GM18498 (cell line): ENCODE data around the gene SZRD1.

ENCODE experiments used
- ATAC-seq: cut with Tn5 transposase; IDR thresholded peaks from one replicate; pipeline ENCODE4 v1.9.1; 2021; ENCODE audit warnings: mild to moderate bottlenecking, moderate library complexity; ENCODE audit not compliant: unreplicated experiment

The SZRD1 gene

GRCh38 chr1:16436946-16437474 lies 70.0 kb downstream of the SZRD1 start, which contains the start of gene SPATA21:
Gene SPATA21, minus strand, starts transcription at chr1:16437424. Its CDS starts 6,053 bp downstream, at chr1:16431371.
- ATAC-seq = no peak

- ATAC-seq = no peak
Observed at GRCh38 chr1:16438516-16438915, 71.5 kb downstream of the SZRD1 start.

- ATAC-seq = no peak
Observed at GRCh38 chr1:16438924-16439323, 71.9 kb downstream of the SZRD1 start.

GRCh38 chr1:16440131-16440469 lies 73.1 kb downstream of the SZRD1 start:
- peak; percentile 15 for ATAC-seq

DNA sequence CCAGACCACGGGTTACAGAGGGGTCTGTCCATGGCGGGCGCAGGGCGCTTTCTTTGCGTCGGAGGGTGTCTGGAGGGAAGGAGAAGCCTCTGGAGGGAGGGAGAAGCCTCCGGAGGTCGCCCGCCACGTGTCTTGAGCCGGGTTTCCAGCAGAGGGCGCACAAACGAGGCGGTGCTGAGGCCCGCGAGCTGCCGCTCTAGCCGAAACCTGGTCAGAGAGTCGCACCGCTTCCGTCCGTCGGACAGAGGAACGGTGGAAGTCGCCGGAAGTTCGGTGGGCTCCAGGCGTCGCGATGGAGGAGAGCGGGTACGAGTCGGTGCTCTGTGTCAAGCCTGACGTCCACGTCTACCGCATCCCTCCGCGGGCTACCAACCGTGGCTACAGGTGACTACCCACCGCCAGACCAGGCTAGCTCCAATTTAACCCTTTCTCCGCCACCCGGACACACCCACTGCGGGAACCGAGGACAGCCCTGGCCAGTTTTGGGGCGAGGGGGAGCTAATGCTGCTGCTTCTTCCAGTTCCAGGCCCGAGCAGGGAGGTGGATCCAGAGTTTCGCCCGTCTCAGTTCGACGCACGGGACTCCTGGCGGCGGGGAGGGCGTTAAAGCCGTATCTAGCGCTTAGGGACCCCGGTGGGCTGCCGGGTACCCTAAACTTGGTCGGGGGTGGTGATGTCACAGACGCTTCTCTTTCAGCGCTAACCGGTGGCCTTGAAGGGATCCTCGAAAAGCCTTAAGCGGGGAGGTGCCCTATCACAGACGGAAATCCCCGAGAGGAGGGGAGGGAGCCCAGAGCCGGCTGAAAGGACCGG lies 73.6 kb downstream of the SZRD1 start, which contains the start of gene NECAP2:
NECAP2 (plus strand) TSS at position 255 of the 812 bp plus-strand sequence; CDS start at position 293, 38 bp downstream.
- peak; percentile 85 for ATAC-seq

DNA sequence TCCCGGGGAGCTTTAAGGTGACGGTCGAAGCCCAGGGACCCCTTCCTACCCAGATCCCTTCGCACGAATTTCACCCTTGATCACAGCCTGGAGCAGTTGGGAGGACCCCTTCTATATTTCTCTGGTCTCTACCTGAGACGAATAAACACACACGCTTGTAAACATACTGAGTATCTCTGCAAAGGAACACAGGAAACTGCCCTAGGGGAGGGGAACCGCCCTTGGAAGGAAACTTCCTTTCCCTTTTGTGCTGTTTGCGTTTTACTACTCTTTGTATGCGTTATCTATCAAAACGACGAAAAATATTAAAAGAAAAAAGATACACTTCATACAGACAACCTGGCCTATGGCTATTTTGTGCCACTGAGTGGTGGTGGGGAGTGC lies 74.2 kb downstream of the SZRD1 start:
- ATAC-seq = no peak

DNA sequence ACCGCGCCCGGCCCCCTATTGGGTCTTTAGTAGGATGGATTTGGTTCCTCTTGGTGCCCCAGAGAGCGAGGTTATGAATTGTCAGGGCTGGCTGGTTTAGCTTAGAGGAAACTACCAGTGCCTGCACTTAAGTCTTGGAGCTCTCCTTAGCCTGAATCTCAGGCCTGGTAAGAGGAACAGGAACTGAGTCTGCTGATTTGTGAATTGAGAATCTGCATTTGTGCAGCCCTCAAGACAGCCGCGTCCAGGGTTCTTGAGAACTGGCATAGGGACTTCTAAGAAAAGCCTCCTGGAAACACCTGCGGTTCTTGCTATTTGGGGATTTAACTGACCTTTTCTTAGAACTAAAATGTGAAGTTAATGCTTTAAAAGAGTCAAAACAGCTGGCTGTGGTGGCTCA lies 75.2 kb downstream of the SZRD1 start:
- ATAC-seq = no peak

- ATAC-seq = no peak
Observed at GRCh38 chr1:16442941-16443340, 75.9 kb downstream of the SZRD1 start.

GRCh38 chr1:16443975-16444770 lies 77.1 kb downstream of the SZRD1 start:
- no peak for ATAC-seq

- ATAC-seq = no peak
Observed at GRCh38 chr1:16445052-16445451, 78.0 kb downstream of the SZRD1 start.

DNA sequence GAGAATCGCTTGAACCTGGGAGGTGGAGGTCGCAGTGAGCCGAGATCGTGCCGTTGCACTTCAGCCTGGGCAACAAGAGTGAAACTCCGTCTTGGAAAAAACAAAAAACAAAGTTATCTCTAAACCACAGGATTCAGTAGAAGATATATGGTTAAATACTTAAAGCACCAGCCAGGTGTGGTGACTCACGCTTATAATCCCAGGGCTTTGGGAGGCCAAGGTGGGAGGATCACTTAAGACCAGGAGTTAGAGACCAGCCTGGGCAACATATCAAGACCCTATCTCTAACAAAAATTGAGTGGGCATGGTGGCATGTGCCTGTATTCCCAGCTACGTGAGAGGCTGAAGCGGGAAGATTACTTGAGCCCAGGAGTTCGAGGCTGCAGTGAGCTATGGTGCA lies 79.1 kb downstream of the SZRD1 start:
- no peak for ATAC-seq

DNA sequence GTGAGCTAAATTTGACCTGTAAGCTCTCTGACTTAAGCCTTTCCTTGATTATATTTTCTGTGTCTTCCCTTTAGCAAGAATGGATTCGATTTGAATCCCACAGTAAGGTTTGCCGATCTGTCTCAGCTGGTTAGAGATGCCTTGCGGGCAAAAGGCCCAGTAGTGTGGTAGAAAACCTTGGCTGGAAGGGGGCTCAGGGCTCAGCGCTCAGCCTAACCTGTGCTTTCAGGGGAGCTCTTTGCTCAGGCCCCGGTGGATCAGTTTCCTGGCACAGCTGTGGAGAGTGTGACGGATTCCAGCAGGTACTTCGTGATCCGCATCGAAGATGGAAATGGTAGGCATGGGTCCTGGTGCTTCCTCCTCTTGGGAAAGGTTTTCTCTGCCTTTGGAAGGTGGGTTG lies 80.6 kb downstream of the SZRD1 start:
- no peak for ATAC-seq
